ENCODE results near the gene APOB.

Gene APOB

DNA sequence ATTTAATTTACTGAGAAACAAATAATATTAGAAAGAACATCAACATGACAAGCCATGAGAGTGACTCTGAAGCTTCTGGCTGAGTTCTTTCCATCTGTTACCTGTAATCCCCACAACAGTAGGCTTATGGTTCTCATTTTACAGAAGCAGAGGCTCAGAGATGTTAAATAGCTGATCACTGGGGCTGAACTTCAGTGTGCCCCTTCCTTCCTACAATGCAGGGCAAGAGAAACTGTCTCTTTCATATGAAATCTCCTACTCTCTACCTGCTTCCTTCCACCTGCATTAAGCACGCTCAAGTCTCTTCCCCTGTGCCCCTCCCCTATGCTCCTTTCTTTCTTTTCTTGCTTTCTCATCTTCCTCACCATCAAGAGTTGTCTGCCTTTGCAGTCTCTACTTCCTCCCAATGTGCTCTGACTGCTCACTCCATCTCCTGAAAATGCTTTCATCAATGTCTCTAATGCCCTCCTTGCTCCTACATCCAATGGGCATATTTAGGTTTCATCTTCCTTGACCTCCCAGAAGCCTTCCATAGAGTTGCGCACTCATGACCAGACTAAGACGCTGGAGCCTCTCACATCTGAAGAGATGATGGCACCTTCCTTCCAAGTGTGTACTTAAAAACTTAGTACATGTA is 23.7 kb downstream of the APOB start:
- in situ Hi-C loops (cut with HindIII; ENCODE audit: low sequenced_read_pairs), result no loop called here

DNA sequence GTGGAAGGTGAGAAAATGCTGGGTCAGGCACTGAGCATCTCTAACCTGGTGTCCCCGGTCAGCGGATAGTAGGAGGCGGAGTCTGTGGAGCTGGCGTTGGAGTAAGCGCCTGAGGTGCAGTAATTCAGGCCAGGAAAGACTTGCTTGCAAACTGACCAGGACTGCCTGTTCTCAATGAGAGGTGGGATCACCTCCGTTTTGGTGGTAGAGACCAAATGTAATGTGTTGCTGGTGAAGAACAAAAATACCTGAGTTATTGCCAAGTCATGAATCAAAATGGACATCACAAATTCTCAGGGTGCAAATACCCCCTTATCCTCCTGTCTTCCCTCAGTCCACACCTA is 24.2 kb downstream of the APOB start:
- in situ Hi-C loops (cut with HindIII; ENCODE audit: low sequenced_read_pairs), result no loop called here

DNA sequence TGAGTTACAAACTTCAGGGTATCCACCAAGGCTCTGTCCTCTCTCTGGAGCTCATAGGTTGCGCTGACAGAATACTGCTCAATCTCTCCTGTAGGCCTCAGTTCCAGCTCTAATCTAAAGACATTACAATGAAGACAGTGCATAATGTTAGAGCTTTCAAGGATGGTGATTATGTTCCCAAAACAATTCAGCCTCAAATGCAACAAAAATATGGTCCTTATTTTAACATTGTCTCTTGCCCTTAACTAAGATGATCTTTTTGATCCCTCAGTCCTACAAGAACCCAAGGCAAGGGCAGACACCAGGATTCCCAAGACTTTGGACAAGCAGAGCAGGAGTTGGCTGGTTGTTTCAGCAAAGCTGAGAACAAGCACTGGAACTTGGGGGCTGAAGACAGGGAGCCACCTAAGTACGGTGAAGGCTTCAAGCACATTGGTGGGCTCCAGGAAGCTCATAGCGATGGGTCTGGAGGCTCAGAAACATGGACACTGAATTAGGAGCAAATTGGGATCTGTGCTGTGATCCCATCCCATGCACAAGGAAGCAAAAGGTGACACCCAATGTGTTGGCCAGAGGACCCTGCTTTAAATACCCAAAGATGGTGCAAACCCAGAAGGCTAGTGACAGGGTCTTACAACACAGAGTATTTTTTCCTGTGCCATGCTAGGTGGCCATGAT is 24.7 kb downstream of the APOB start:
- in situ Hi-C loops (cut with HindIII; ENCODE audit: low sequenced_read_pairs), result no loop called here

DNA sequence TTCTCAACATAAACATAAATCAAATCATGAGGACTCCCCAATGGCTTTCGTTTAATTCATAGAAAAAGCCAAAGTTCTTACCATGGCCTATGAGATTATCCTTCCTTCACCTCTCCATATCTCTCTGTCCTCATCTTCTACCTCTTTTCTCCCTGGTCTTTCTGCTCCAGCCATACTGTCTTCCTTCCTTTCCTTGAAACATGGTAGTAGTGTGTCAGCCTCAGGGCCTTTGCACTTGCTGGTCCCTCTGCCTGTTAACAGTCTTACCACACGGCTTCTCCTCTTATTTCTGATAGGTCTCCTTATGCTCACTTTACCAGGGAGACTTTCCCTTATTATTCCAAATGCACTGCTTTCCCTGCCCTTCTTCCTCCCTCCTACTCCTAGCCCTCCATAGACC is 25.6 kb downstream of the APOB start:
- in situ Hi-C loops (cut with HindIII; ENCODE audit: low sequenced_read_pairs), result no loop called here

DNA sequence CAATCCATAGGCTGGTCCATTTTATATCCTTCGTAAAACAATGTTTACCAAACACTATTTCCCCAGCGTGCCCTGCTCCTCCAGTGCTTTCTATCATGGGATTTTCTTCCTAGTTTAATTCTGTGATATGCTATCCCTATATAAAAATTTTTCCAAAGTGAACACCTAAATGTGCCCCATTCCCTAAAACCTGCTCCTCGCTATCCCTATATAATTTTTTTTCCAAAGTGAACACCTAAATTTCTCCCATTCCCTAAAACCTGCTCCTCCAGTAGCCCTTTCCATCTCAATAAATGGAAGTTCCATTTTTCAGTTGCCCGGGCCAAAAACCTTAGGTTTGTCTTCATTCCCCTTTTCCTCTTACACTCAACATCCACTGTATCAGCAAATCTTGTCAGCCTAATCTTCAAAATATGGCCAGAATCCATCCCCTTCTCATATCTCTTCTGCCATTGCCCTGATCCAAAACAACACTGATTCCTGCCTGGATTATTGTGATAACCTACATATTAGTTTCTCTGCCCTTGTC is 26.1 kb downstream of the APOB start:
- in situ Hi-C loops (cut with HindIII; ENCODE audit: low sequenced_read_pairs), result no loop called here

DNA sequence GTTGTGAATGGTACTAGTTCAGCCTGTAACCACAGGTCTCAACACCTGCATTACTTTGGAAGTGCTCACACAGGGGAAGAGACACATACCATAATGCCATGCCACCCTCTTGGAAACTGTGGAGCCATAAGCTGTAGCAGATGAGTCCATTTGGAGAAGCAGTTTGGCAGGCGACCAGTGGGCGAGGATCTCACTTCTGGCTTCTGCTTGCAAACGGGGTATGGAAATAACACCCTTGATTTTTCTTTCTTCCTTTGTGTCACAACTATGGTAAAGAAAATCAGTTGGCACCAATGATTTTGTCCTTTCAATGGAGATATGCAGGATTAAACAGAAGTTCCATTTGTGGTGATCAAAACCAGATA is 28.6 kb downstream of the APOB start:
- in situ Hi-C loops (cut with HindIII; ENCODE audit: low sequenced_read_pairs), result no loop called here

DNA sequence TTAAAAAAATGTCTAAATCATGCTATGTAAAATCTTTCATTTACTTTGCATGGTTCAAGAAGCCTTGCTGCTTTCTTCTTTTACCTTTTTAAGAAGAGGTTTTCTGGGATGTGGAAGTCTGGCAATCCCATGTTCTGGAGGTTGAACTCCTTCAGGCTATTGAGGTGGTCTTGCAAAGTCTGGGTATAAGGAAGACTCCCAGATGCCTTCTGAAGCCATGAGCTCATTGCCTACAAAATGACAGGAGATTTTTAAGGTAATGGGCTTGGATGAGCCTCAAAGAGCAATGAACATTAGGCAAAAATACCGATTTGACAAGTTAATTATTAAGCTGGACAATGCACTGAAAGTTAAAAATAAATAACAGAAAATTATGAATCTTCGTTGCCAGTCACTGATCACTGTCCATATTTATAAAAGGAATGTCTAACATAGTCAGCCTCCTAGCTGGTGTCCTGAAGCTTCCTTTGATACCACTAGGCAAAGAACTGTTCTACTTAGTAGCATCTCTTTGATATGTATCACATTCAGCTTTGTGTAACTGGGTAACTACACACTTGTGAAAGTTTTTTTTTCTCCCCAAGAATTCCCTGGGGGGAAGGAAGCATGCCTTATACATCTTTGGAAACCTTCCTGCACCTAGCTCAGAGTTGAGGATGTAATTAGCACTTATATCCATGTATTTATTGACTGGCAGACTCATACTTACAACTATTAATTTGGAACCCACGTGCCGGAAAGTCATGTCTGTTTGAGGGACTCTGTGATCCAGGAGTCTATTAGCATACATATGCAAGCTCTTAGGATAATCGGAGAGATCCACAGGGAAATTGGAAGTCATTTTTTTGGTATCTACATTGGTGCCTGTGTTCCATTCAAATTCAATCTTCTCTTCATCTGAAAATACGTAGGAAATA is 29.3 kb downstream of the APOB start:
- in situ Hi-C loops (cut with HindIII; ENCODE audit: low sequenced_read_pairs), result no loop called here

DNA sequence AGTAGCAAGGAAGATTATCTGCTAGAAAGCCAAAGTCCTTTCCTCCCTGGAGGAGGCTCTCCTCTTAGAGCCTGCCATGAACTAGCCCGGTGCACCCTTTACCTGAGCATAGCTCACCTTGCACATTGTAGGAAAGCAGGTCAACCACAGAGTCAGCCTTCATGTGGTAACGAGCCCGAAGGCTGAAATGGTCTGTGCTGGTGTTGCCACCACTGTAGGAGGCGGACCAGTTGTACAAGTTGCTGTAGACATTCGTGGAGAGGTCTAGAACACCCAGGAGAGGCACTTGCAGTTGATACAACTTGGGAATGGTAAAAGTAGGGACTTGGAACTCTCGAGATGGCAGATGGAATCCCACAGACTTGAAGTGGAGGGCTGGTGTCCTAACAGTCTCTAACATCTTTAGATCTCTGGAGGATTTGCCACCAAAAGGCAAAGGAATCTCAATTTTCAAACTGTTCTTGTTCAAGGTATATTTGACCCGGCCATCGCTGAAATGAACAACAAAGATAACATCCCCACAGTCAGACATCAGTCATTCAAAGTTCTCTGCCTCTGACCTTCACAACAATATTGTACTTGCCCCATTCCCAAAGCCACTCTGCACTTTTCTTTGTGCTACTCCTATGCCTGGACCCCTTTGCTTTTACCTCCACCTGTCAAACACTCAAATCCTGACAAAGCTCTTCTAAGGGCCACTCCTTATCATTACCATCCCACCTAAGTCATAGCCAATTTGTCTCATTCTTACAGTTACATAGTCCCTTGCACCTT is 30.6 kb downstream of the APOB start:
- in situ Hi-C loops (cut with HindIII; ENCODE audit: low sequenced_read_pairs), result no loop called here

DNA sequence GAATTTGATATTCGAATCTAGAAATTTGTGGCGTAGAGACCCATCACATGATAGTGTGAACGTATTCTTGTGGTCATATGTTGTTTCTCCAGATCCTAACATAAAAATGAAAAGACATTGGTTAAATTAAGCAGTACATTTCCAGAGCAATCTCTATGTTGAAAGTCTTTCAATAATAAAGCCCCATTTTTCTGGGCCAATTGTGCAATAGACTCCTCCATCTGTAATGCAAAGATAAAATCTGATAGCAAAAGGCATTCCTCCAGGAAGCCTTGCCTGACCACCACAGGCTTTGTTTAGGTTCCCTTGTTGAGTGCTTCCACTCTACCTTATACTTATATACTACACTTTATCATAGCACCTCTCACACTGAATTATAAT is 31.3 kb downstream of the APOB start:
- in situ Hi-C loops (cut with HindIII; ENCODE audit: low sequenced_read_pairs), result no loop called here

DNA sequence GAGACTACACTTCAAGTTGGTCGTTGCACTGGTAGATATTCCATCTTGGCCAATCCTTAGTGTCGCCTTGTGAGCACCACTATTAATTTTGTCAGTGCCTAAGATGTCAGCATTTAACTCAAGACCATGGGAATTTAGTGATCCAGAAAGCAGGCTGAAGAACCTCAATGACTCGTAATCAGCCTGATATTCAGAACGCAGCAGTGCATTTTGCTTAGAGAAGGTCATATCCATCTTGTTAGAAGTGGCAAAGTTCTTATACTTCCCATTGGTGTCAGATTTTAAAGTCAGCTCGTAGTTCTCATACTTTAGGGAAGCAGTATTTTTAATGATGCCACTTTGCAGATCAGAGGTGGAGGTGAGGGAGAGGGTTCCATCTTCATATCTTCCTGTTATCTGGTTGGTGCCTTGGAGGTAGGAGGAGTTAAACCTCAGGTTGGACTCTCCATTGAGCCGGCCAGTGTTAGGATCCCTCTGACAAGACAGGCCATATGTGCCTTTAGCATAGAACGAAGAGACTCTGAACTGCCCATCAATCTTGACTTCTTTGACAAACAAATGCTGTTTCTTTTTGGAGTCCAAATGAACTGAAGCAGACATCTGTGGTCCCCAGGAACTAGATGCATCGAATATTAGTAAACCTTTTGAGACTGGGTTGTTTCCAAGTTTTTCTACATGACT is 31.9 kb downstream of the APOB start:
- in situ Hi-C loops (cut with HindIII; ENCODE audit: low sequenced_read_pairs), result no loop called here

DNA sequence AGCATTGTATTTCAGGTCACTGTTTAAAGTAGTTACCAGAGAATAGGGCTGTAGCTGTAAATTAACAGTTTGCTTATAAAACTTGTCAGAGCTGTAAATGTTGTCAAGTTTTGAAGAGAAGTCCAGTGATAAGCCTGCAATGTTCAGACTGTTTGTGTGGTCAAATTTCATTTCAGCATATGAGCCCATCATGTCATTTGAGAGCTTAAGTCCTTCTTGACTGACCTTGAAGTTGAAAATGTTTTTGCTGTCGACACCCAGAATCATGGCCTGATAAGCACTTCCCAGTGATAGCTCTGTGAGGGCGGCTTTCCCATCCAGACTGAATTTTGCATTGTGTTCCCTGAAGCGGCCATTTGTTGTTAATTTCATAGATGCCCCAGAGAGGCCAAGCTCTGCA is 32.4 kb downstream of the APOB start:
- in situ Hi-C loops (cut with HindIII; ENCODE audit: low sequenced_read_pairs), result no loop called here

DNA sequence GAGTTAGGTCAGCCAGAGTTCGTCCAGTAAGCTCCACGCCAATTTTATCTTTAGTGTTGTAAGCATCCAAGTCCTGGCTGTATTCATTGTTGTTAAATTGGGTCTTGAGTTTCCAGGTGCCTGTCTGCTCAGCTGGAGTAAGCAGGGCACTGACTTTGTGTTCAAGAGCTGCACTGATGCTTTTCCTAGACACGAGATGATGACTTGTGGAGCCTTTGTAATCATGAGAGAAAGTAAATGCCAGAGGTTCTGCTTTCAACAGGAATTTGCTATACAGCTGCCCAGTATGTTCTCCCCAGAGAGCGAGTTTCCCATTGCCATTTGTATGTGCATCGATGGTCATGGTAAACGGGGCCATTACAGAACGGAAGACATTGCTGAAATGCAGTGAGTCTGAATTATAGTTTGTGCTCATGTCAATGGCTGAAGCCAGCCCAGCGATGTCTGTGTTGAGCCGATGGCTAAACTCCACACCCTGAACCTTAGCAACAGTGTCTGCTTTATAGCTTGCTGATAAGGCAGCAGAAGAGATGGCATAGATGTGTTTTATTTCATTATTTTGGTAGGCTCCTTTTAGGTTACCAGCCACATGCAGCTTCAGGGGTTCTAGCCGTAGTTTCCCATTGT is 32.9 kb downstream of the APOB start:
- in situ Hi-C loops (cut with HindIII; ENCODE audit: low sequenced_read_pairs), result no loop called here

DNA sequence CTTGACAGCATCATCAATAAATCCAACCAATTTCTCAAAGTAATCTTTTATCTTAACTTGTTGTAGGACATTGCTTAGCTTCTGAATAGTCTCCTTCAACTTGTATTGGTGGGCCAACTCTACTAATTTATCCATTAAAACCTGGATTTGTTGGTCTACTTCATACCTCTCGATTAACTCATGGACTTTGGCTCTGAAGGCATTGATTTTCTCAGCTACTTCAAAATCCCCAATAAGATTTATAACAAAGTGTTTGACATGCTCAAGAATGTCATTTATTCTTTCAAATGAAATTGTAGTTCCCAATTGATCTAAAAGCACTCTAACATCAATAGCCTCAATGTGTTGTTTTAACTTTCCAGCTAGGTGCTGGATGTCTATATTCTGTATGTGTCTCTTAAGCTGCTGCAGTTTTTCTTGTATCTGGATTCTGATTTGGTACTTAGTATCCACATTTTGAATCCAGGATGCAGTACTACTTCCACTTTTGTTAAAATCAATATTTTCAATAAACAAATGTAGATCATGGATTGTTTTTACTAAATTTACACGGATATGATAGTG is 34.1 kb downstream of the APOB start:
- in situ Hi-C loops (cut with HindIII; ENCODE audit: low sequenced_read_pairs), result no loop called here

DNA sequence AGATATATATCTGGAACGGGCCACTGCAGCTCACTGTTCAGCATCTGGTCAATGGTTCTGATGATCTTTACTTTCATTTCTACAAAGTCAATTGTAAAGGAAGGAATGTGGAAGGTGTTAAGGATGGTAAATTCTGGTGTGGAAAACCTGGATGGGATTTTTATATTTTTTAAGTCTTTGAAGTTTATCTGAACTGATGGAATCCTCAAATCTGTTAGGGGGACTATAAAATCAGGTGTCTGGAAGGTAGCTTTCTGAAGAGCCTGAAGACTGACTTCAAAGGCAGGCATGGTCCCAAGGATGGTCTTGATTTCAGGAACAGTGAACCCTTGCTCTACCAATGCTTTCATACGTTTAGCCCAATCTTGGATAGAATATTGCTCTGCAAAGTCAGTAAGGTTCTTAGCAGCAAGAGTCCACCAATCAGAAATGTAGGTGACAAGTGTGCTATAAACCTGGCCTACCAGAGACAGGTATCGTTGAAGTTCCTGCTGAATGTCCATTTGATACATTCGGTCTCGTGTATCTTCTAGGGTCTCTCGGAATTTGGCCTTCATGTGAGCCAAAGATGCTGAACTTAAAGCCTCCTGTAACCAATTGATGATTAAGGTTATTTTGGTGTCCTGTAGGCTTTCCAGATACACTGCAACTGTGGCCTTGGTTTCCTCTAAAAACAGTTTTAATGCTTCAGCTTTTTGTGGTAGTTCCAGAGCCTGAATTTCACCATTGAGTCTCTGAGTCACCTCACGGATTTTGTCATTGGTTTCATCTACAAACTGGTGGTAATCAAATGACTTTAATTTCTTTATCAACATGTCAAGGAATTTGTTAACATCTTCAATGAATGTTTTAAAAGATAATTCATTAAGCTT is 34.8 kb downstream of the APOB start:
- in situ Hi-C loops (cut with HindIII; ENCODE audit: low sequenced_read_pairs), result no loop called here

DNA sequence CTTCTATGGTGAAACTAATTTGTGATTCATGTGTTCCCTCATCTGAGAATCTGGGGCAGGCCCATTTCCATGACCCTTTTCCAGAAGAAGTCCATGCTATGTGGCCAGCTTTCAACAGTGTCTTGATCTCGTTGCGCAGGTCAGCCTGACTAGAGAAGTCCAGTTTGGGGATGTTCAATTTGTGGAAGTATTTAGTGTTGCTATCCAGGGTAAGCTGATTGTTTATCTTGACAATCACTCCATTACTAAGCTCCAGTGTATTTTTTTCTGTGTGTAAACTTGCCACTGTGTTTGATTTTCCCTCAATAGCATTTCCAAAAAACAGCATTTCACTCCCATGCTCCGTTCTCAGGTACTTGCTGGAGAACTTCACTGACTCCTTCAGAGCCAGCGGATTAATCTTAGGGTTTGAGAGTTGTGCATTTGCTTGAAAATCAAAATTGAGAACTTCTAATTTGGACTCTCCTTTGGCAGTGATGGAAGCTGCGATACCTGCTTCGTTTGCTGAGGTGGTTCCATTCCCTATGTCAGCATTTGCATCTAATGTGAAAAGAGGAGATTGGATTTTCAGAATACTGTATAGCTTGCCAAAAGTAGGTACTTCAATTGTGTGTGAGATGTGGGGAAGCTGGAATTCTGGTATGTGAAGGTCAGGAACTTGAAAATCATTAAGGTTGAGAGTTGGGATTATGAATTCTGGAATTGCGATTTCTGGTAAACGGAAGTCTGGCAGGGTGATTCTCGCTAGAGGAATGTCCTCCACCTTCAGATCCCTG is 35.7 kb downstream of the APOB start:
- in situ Hi-C loops (cut with HindIII; ENCODE audit: low sequenced_read_pairs), result no loop called here

DNA sequence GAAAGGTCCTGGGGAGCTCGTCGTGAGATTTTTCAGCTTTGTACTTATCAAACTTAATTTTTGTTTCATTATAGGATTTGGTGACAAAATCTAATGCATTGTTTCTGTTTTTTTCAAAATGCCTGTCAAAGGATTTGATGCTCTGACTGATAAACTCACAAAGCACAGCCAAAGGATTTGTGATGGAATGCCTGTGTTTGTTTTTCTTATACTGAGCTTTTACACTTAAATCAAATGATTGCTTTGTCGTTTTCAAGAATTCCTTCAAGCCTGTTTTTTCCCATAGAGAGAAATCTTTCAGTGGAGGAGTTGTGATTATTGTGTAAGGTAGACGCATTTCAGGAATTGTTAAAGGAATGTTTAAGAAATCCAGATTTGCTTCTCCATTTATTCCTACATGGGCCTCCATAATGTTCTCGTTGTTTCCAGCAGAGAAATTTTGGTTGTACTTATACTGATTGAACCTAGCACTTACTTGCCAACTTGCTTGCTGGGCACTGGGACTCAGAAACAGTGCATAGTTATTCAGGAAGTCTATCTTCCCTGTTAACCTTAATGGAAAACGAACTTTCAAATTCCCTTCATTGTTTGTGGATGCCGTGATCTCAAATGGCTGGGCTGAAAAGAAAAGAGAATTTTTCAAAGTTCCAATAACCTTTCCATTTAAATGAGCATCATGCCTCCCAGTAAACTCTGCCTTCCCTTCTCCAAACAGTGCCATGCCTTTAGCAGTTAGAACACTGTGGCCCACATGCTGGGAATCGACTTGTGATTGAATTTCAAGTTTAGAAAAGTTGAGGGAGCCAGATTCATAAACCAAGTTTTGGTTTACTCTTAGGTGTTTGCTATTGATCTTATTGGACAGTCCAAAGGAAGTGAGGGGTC is 36.5 kb downstream of the APOB start:
- in situ Hi-C loops (cut with HindIII; ENCODE audit: low sequenced_read_pairs), result no loop called here

All from DLD1 (cell line).